Left colon (tissue), 2 donors: ENCODE results near the gene DEGS2. TPM values are rescaled to one million over a fixed set of nuclear protein-coding genes. Genes with fewer than 3 reads are reported as not detected.

Experiments used
- ATAC-seq: fragments of 200-7000 bp; cut with Tn5 transposase; one replicate; pipeline ENCODE4 v1.9.1; 2020; ENCODE audit warnings: mild to moderate bottlenecking, moderate library complexity
- DNase-seq, 2 donors: peaks; one replicate each; pipeline ENCODE4 v3.0.0-alpha.2; 2020
- intact Hi-C, 2 donors: fragments of 100-400 bp; cut with DNase I in 1 of 2; cut with micrococcal nuclease in 1 of 2; formaldehyde crosslinking; loops; one replicate each; pipeline versions ENCODE4 v1.11.2 to v1.14.0; 2022; cut with DNase I, micrococcal nuclease
- microRNA-seq, 2 donors: library from miRNA; unstranded; fragments of <30 nt; microRNA quantifications; one replicate each; pipeline versions ENCODE4 v1.1.0 to v1.2.0, GENCODE V29; 2020
- total RNA-seq, 2 donors: library from RNA; stranded (reverse); fragmentation: NEBNext Ultra II Directional; extraction: Animal tissue kit (Norgen Biotek cat#: 25700); gene quantifications; one replicate each; pipeline ENCODE4 v1.2.1, GENCODE V29; 2021
- donor health status: DM: no; HTN: no; CAD: no.
- donor health status: DM: yes; HTN: yes; CAD: no.

DEGS2 gene
- total RNA-seq, 2 donors from 2014 or later = 25.0 to 36.9 TPM

GRCh38 chr14:100106250-100107112 lies 53.0 kb downstream of the DEGS2 start:
- DNase-seq = no peak
- no peak for ATAC-seq
- intact Hi-C loops = loop anchor here (5.0 to 10.0 kb wide), 2 partner anchors 122 to 124 kb away; no protein-coding TSS in a partner anchor

- ATAC-seq (no peak), DNase-seq (no peak)
- intact Hi-C loops = loop anchor here (5.0 to 10.0 kb wide), 2 partner anchors 121 to 123 kb away; no protein-coding TSS in a partner anchor
These were observed 53.9 kb downstream of the DEGS2 start for GRCh38 chr14:100105357-100106169.

- DNase-seq (no peak), ATAC-seq (no peak)
- intact Hi-C loops = loop anchor here (5.0 to 10.0 kb wide), 2 partner anchors 120 to 122 kb away; no protein-coding TSS in a partner anchor
These were observed 54.7 kb downstream of the DEGS2 start for GRCh38 chr14:100104523-100105300.

- intact Hi-C loops = loop anchor here in 1 of 2 donors (10.0 kb wide), 1 partner anchor 119 kb away; no protein-coding TSS in a partner anchor
- ATAC-seq (no peak), DNase-seq (no peak)
These were observed 55.5 kb downstream of the DEGS2 start for GRCh38 chr14:100104006-100104352.

- no peak for DNase-seq
- ATAC-seq = no peak
- intact Hi-C loops = loop anchor here in 1 of 2 donors (10.0 kb wide), 1 partner anchor 119 kb away; no protein-coding TSS in a partner anchor
These were observed 56.0 kb downstream of the DEGS2 start for GRCh38 chr14:100103250-100104005.

GRCh38 chr14:100102156-100102785 lies 57.2 kb downstream of the DEGS2 start:
- DNase-seq = no peak
- intact Hi-C loops = loop anchor here in 1 of 2 donors (10.0 kb wide), 1 partner anchor 117 kb away; no protein-coding TSS in a partner anchor

GRCh38 chr14:100100032-100100703 lies 59.3 kb downstream of the DEGS2 start:
- intact Hi-C loops = loop anchor here in 1 of 2 donors (10.0 kb wide), 1 partner anchor 115 kb away; no protein-coding TSS in a partner anchor
- DNase-seq (no peak), ATAC-seq (no peak)

More at GRCh38 chr14:100102156-100102785, 57.2 kb downstream of the DEGS2 start:
- ATAC-seq = no peak

- ATAC-seq (no peak), DNase-seq (no peak)
- intact Hi-C loops = no loop called here
These were observed 61.3 kb downstream of the DEGS2 start for GRCh38 chr14:100098171-100098570.

GRCh38 chr14:100096656-100097055 lies 62.8 kb downstream of the DEGS2 start:
- intact Hi-C loops = no loop called here
- ATAC-seq = no peak

More at GRCh38 chr14:100096656-100097055, 62.8 kb downstream of the DEGS2 start:
- DNase-seq = no peak

Small RNA genes lying within 50 kb of the gene (microRNA-seq; reads per million reads assigned to microRNA genes)
- gene MIR151B (84.8 to 156 reads per million in 2 donors), gene MIR342 (1,134 to 1,566 reads per million in 2 donors)

Other genes starting within 250 kb of the DEGS2 start
- gene EVL, start 94.2 kb downstream of the DEGS2 start, total RNA-seq = 10 to 100 TPM in 1 of 2 donors, 1 to 10 TPM in 1; 9.7 to 25.0 TPM
- 10 to 100 TPM; 57.4 to 70.1 TPM for gene YY1, start 79.5 kb upstream of the DEGS2 start, total RNA-seq
- gene SLC25A29, start 146.8 kb upstream of the DEGS2 start, total RNA-seq = 10 to 100 TPM; 21.9 to 27.8 TPM
- under 1 TPM in 1 of 2 donors, not detected in 1; 0.28 TPM for gene SLC25A47, start 163.7 kb upstream of the DEGS2 start, total RNA-seq
- gene WDR25, start 216.8 kb upstream of the DEGS2 start, total RNA-seq = 1 to 10 TPM; 8.4 to 9.9 TPM